ENCODE measurements around the gene MVB12B. TPM values are rescaled to one million over a fixed set of nuclear protein-coding genes. Genes with fewer than 3 reads are reported as not detected.
A peak's percentile ranks its signal among the peaks of the same experiment; 100 is the strongest.

The MVB12B gene
- total RNA-seq, 4 donors from 2014 or later: 15.7 to 27.3 (median 22.7) TPM

DNA sequence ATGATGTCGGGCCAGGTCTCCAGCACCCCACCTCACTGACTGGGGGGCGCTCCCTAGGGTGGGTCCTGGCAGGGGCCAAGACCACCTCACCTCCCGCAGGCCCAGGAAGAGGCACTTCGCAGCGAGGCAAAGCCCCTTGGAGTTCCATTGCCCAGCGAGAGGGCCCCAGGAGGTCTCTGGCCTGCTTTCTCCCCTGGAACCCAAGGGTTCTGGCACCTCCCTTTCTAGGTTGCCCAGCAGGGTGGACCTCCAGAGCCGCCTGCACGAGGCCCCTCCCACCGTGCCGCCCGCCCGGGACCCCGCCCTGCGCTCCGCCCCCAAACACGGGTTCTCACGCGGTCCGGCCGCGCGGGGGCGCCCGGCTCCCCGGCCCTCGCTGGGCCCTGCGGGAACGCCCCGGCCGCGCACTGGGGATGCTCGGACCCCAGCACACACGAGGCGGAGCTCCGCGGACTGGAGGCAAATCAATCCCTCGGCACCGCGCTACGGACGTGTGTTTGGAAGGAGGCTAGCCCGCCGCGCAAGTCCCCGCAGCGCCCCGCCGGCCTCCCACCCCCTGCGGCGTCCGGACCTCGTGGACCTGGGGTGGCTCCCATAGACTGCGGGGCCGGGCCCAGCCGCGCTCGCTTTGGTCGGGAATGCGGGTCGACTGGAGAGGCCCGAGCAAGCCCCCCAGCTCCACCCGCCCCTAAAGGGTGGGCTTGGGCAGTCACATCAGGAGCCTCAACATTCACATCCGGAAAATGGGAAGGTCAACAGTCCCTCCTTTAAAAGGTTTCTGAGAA lies 187.6 kb downstream of the MVB12B start:
- Histone ChIP-seq H3K4me3 (peak overlapping the region in 1 of 4 donors; percentile 17), H3K9me3 (no peaks in the 10 kb centered on the region), H3K36me3 (no peaks in the 10 kb centered on the region), H3K27ac (no peak overlapping the region), H3K27me3 (peaks cover 96% of the 10 kb centered on the region), H3K4me1 (peaks cover 4 to 25% (median 14%) of the 10 kb centered on the region in 4 donors)
- DNase-seq: peak; percentile 59
- in situ Hi-C loops (cut with MboI; ENCODE audit: low pct_ligation_motif_present in 1 of 4, low pct_unique_long_range_greater_than_20kb in 1 of 4, low sequenced_read_pairs in 3 of 4) (no loop called here), intact Hi-C loops (cut with DNase I; ENCODE audit: low total_unique reads) (no loop called here)
- TF ChIP-seq POLR2AphosphoS5 (IDR thresholded peaks at IDR 0.05): no peak
- TF ChIP-seq, protein P1, sequence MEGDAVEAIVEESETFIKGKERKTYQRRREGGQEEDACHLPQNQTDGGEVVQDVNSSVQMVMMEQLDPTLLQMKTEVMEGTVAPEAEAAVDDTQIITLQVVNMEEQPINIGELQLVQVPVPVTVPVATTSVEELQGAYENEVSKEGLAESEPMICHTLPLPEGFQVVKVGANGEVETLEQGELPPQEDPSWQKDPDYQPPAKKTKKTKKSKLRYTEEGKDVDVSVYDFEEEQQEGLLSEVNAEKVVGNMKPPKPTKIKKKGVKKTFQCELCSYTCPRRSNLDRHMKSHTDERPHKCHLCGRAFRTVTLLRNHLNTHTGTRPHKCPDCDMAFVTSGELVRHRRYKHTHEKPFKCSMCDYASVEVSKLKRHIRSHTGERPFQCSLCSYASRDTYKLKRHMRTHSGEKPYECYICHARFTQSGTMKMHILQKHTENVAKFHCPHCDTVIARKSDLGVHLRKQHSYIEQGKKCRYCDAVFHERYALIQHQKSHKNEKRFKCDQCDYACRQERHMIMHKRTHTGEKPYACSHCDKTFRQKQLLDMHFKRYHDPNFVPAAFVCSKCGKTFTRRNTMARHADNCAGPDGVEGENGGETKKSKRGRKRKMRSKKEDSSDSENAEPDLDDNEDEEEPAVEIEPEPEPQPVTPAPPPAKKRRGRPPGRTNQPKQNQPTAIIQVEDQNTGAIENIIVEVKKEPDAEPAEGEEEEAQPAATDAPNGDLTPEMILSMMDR (IDR thresholded peaks at IDR 0.05): peak in 2 of 5 experiments; percentile 32 to 45
- WGBS, 2 donors (ENCODE audit: low coverage in 1 of 2): 14% methylated on average over 57 of the region's 63 CpGs; no CpG with 5 or more reads in 1 of the 2 donors

DNA sequence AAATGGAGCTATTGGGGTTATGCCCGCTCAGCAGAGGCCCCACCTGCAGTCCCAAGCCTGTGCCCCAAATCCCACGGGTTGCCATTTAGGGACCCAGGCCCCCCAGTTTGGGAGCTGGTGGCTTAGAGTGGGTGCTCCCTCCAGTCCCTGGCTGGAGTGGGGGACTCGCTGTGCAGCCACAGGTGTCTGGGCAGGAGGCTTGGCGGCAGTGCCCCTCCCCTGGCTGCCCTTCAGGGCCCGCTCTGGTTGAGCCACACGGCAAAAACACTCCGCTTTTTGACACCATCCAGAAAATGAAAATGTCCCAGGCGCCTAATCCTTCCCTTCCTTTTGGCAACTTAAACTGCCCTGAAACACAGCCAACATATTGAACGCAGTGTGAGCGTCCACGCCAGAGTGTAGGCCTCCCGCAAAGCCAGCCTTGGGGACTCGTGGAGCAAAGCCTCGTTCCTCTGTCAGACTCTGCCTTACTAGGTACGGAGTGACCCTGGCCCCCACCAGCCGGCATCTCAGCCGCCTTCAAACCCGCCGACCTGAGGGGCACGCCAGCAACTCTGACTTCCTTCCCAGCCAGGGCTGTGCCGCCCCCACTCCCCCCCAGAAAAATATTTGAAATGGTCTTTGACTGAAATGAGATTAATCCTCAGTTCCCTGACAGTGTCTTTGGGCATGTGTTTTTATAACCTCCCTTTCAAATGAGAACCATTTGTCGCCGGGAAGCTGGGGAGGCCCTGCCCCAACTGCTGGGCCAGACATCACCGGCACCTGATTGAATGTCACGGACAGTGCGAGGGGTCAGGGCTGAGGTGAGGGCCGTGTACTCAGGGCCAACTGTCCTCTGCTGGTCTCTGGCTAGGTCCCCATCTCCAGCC lies 188.6 kb downstream of the MVB12B start:
- intact Hi-C loops (cut with DNase I; ENCODE audit: low total_unique reads) (no loop called here), in situ Hi-C loops (cut with MboI; ENCODE audit: low pct_ligation_motif_present in 1 of 4, low pct_unique_long_range_greater_than_20kb in 1 of 4, low sequenced_read_pairs in 3 of 4) (no loop called here)
- no peaks in the 10 kb centered on the region for H3K9me3 ChIP-seq
- no peaks in the 10 kb centered on the region for H3K36me3 ChIP-seq
- H3K27ac ChIP-seq: no peak overlapping the region
- no peak overlapping the region for H3K4me3 ChIP-seq
- H3K4me1 ChIP-seq: peaks cover 4 to 25% (median 14%) of the 10 kb centered on the region in 4 donors
- no peak for DNase-seq
- peaks cover 97% of the 10 kb centered on the region for H3K27me3 ChIP-seq
- no peak for TF ChIP-seq POLR2A (IDR thresholded peaks at IDR 0.05)
- no peak for TF ChIP-seq POLR2AphosphoS5 (IDR thresholded peaks at IDR 0.05)
- TF ChIP-seq EP300 (IDR thresholded peaks at IDR 0.05; ENCODE audit: low read depth): no peak
- TF ChIP-seq, protein P1 (IDR thresholded peaks at IDR 0.05): no peak
- 57% methylated on average over 27 of the region's 27 CpGs; no CpG with 5 or more reads in 1 of the 2 donors for WGBS, 2 donors (ENCODE audit: low coverage in 1 of 2)

DNA sequence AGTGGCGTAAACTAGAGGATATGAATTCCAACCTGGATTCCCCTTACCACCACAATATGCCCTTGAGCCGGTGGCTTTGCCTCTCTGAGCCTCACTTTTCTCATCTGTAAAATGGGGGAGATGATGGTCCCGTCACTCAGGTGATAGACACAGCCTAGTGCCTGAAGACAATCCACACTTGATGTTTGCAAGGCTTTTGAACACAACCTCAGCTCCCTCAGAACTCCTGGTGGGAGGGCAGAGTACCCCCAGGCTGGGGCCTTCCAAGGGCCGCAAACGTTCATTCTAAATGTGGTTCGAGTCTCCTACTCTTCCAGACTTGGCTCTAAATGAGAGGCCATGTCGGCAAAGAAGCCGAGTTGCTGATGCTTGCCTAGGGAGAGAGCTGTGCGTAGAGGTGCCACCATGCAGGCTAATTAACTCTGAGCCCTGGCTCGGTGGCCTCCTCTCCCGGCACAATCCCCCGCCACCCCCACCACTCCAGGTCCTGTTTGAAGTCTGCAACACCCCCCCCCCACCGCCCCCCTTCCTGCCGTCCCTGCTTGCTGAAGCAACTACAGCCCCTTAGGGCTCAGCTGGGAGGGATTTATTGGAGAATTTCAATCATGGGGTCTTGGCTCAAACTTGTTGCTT lies 189.4 kb downstream of the MVB12B start:
- DNase-seq: no peak
- no peaks in the 10 kb centered on the region for H3K36me3 ChIP-seq
- no peak overlapping the region for H3K27ac ChIP-seq
- H3K9me3 ChIP-seq: no peaks in the 10 kb centered on the region
- intact Hi-C loops (cut with DNase I; ENCODE audit: low total_unique reads): no loop called here
- 73% methylated on average over 12 of the region's 14 CpGs; no CpG with 5 or more reads in 1 of the 2 donors for WGBS, 2 donors (ENCODE audit: low coverage in 1 of 2)
- H3K4me3 ChIP-seq: no peak overlapping the region
- H3K27me3 ChIP-seq: peaks cover 95% of the 10 kb centered on the region
- TF ChIP-seq EP300 (IDR thresholded peaks at IDR 0.05; ENCODE audit: low read depth) (no peak), POLR2AphosphoS5 (IDR thresholded peaks at IDR 0.05) (no peak), POLR2A (IDR thresholded peaks at IDR 0.05) (no peak)
- TF ChIP-seq, protein P1 (IDR thresholded peaks at IDR 0.05): no peak
- in situ Hi-C loops (cut with MboI; ENCODE audit: low pct_ligation_motif_present in 1 of 4, low pct_unique_long_range_greater_than_20kb in 1 of 4, low sequenced_read_pairs in 3 of 4): no loop called here
- H3K4me1 ChIP-seq: peaks cover 4 to 25% (median 14%) of the 10 kb centered on the region in 4 donors

DNA sequence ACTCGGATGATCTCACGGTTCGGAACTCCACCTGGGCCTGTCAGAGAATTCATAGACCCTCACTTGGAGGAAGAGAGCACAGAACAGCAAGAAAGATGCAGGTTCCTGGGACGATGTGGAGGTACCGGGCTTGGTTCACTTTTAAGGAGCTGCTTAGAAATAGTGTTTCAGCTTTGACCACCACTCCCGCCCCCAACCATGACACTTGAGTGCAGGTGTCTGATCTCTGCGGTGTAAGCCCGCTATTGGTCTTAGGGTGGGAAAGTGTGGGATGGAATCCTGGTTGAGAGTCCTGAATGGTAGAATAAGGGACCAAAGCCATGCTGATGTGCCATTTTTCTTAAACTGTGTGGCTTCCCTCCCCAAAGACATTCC lies 189.9 kb downstream of the MVB12B start:
- TF ChIP-seq, protein P1 (IDR thresholded peaks at IDR 0.05): no peak
- TF ChIP-seq EP300 (IDR thresholded peaks at IDR 0.05; ENCODE audit: low read depth) (no peak), POLR2AphosphoS5 (IDR thresholded peaks at IDR 0.05) (no peak), POLR2A (IDR thresholded peaks at IDR 0.05) (no peak)
- Histone ChIP-seq H3K9me3 (no peaks in the 10 kb centered on the region), H3K36me3 (no peaks in the 10 kb centered on the region), H3K4me1 (peaks cover 4 to 25% (median 14%) of the 10 kb centered on the region in 4 donors), H3K4me3 (peak overlapping the region in 1 of 4 donors; percentile 24), H3K27ac (peak overlapping the region; percentile 48 to 63 (median 54)), H3K27me3 (peaks cover 98% of the 10 kb centered on the region)
- intact Hi-C loops (cut with DNase I; ENCODE audit: low total_unique reads): no loop called here
- 68% methylated on average over 8 of the region's 8 CpGs; no CpG with 5 or more reads in 1 of the 2 donors for WGBS, 2 donors (ENCODE audit: low coverage in 1 of 2)
- DNase-seq: no peak
- in situ Hi-C loops (cut with MboI; ENCODE audit: low pct_ligation_motif_present in 1 of 4, low pct_unique_long_range_greater_than_20kb in 1 of 4, low sequenced_read_pairs in 3 of 4): no loop called here
